Upper lobe of left lung (tissue), 6 donors: Measurements from ENCODE around the gene RTL10. TPM values are rescaled to one million over a fixed set of nuclear protein-coding genes. Genes with fewer than 3 reads are reported as not detected.
A peak's percentile ranks its signal among the peaks of the same experiment; 100 is the strongest.

Experiments
- ATAC-seq, 2 donors: fragments of 200-7000 bp; cut with Tn5 transposase; one replicate each; pipeline ENCODE4 v1.9.1; 2022; ENCODE audit warnings: mild to moderate bottlenecking in 2 of 2, moderate library complexity in 2 of 2; ENCODE audit not compliant: low FRiP score in 2 of 2
- DNase-seq, 2 donors: peaks; one replicate each; pipeline ENCODE4 v3.0.0-alpha.2; 2019 to 2020
- H3K27ac ChIP-seq, 4 donors: fragments of 200-600 bp; sonication (generic); one replicate each; pipeline ENCODE4 v1.5.1; 2016 to 2019
- H3K27me3 ChIP-seq, 4 donors: fragments of 200-600 bp; sonication (generic); one replicate each; pipeline ENCODE4 v1.5.1; 2017 to 2019
- H3K36me3 ChIP-seq, 4 donors: fragments of 200-600 bp; sonication (generic); one replicate each; pipeline ENCODE4 v1.5.1; 2016 to 2019
- H3K4me1 ChIP-seq, 4 donors: fragments of 200-600 bp; sonication (generic); one replicate each; pipeline ENCODE4 v1.5.1; 2018 to 2019
- H3K4me3 ChIP-seq, 4 donors: fragments of 200-600 bp; sonication (generic); one replicate each; pipeline ENCODE4 v1.5.1; 2017 to 2019; ENCODE audit warnings: mild to moderate bottlenecking in 2 of 4, moderate library complexity in 1 of 4
- H3K9me3 ChIP-seq, 4 donors: fragments of 200-600 bp; sonication (generic); one replicate each; pipeline ENCODE4 v1.5.1; 2018 to 2019
- EP300 ChIP-seq, 4 donors: sonication (generic); formaldehyde crosslinking; IDR thresholded peaks; one replicate each; pipeline ENCODE4 v1.5.1; 2017; ENCODE audit warnings: antibody characterized with exemption in 4 of 4, control low read depth in 2 of 4
- POLR2A ChIP-seq, 4 donors: fragments of 450-650 bp; IDR thresholded peaks; one replicate each; pipeline ENCODE4 v1.5.1; 2016 to 2017; ENCODE audit warnings: antibody characterized with exemption in 4 of 4, mild to moderate bottlenecking in 2 of 4
- POLR2AphosphoS5 ChIP-seq, 2 donors: sonication (generic); formaldehyde crosslinking; IDR thresholded peaks; one replicate each; pipeline ENCODE4 v1.5.1; 2017; ENCODE audit warnings: antibody characterized with exemption in 2 of 2
- WGBS, 2 donors: methylation state at CpG; one replicate each; pipeline ENCODE4 v1.1.5; 2017 to 2018; 5-methylcytosine and 5-hydroxymethylcytosine counted together
- total RNA-seq, 6 donors: library from RNA; depleted of rRNA in 4 of 6; stranded (reverse); fragments of >200 nt in 4 of 6; gene quantifications; one replicate each; pipeline versions ENCODE4 v1.1.0 to v1.2.1, GENCODE V29; 2016 to 2021
- TF ChIP-seq, protein P1 (sequence below), 6 experiments: fragments of 450-650 bp in 4 of 6; fragments of 200-600 bp in 2 of 6; sonication (generic) in 2 of 6; IDR thresholded peaks; one replicate each; pipeline ENCODE4 v1.5.1; 2016 to 2019; ENCODE audit warnings: antibody characterized with exemption in 6 of 6
- donor health status: DM: no; HTN: no; CAD: no; lungs with moderate emphysema.
- donor health status: DM: no; HTN: yes; CAD: no; lungs with severe emphysema.

Gene RTL10
- total RNA-seq, 6 donors from 2014 or later: 16.4 to 27.4 (median 24.1) TPM

DNA sequence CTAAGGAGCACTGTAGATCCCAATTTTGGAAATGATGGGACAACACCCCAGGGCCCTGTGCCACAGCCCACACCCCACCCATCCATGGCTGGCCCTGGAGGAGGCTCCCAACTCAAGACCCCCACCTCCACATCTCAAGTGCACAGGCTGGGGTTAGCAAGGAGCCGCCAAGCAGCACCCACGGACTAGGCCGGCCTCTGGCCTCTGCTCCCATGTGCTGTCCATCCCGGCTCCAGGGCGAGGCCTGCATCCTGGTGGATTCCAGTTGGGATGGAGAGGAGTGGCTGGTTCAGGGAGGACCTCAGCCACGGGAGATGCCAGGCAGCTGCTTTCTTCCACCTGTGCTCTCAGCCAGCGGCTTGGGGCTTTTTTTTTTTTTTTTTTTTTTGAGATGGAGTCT is 43.5 kb upstream of the RTL10 start:
- WGBS, 2 donors: 81 to 96% methylated on average over 3 to 7 of the region's 7 CpGs
- Histone ChIP-seq H3K4me3 (no peak overlapping the region), H3K27me3 (no peaks in the 10 kb centered on the region), H3K9me3 (no peaks in the 10 kb centered on the region), H3K4me1 (no peaks in the 10 kb centered on the region), H3K27ac (no peak overlapping the region), H3K36me3 (peaks cover 0 to 71% (median 27%) of the 10 kb centered on the region in 4 donors)
- no peak for ATAC-seq
- TF ChIP-seq EP300 (IDR thresholded peaks at IDR 0.05): no peak
- TF ChIP-seq POLR2A (IDR thresholded peaks at IDR 0.05): no peak
- DNase-seq: peak in 1 of 2 donors; percentile 40

DNA sequence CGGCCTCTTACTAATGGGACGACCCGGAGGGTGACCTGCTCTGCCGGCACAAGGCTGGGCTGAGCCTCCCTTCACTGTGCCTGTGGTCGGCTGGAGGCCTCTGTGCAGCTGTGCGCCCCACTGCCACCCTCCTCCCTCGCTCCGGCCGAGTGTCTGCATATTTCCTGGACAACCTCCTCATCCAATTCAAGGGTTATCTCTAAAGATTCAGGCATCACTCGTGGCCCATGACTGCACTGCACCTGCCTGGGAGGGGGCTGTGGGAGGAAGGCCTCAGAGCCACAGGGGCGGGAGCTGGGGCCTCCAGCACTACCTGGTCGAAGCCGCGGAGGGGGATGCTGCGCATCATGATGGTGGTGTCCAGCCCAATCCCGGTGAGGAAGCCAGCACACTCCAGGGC is 43.1 kb upstream of the RTL10 start:
- H3K27ac ChIP-seq: no peak overlapping the region
- no peak for TF ChIP-seq POLR2AphosphoS5 (IDR thresholded peaks at IDR 0.05)
- no peak for TF ChIP-seq POLR2A (IDR thresholded peaks at IDR 0.05)
- TF ChIP-seq, protein P1, sequence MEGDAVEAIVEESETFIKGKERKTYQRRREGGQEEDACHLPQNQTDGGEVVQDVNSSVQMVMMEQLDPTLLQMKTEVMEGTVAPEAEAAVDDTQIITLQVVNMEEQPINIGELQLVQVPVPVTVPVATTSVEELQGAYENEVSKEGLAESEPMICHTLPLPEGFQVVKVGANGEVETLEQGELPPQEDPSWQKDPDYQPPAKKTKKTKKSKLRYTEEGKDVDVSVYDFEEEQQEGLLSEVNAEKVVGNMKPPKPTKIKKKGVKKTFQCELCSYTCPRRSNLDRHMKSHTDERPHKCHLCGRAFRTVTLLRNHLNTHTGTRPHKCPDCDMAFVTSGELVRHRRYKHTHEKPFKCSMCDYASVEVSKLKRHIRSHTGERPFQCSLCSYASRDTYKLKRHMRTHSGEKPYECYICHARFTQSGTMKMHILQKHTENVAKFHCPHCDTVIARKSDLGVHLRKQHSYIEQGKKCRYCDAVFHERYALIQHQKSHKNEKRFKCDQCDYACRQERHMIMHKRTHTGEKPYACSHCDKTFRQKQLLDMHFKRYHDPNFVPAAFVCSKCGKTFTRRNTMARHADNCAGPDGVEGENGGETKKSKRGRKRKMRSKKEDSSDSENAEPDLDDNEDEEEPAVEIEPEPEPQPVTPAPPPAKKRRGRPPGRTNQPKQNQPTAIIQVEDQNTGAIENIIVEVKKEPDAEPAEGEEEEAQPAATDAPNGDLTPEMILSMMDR (IDR thresholded peaks at IDR 0.05): no peak
- H3K4me1 ChIP-seq: no peaks in the 10 kb centered on the region
- H3K9me3 ChIP-seq: no peaks in the 10 kb centered on the region
- DNase-seq: peak in 1 of 2 donors; percentile 69
- no peak overlapping the region for H3K4me3 ChIP-seq
- no peak for ATAC-seq
- no peaks in the 10 kb centered on the region for H3K27me3 ChIP-seq
- H3K36me3 ChIP-seq: peaks cover 0 to 71% (median 27%) of the 10 kb centered on the region in 4 donors
- 93 to 98% methylated on average over 9 to 15 of the region's 16 CpGs for WGBS, 2 donors

DNA sequence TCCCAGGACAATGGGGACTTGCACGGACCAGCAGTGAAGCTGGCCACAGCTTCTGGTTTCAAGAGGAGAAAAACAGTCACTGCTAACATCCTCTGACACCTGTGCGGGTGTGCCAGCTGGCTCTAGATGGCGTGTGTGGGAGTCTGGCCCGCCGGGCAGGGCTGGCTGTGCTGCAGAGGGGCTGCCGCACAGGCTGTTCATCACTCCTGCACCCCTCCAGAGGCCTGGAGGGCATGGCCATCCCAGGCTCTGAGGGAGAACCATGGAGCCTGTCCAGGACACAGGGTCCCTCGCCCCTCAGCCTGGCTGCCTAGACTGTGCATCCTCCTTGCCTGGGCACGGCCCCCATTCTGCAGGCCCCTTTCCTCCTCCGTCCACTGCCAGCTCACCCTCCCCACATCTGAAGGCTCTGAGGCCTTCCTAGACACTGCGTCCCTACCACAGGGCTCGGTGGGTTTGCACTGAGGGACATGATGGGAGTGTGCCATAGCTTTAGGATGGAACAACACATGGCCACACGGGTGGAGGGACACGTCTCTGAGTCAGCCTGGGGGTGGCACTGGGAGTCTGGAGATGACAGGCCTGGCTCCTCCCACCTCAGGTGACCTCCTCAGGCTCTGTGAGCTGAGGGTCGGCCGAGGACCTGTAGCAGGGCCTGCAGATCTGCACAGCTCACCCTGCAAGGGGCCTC is 42.1 kb upstream of the RTL10 start:
- Histone ChIP-seq H3K27me3 (no peaks in the 10 kb centered on the region), H3K4me3 (no peak overlapping the region), H3K36me3 (peaks cover 0 to 71% (median 31%) of the 10 kb centered on the region in 4 donors), H3K4me1 (peaks cover 0 to 9% (median 8%) of the 10 kb centered on the region in 4 donors), H3K27ac (no peak overlapping the region), H3K9me3 (no peaks in the 10 kb centered on the region)
- no peak for TF ChIP-seq EP300 (IDR thresholded peaks at IDR 0.05)
- TF ChIP-seq, protein P1 (IDR thresholded peaks at IDR 0.05): no peak
- no peak for TF ChIP-seq POLR2A (IDR thresholded peaks at IDR 0.05)
- TF ChIP-seq POLR2AphosphoS5 (IDR thresholded peaks at IDR 0.05): no peak
- ATAC-seq (no peak), DNase-seq (peak in 1 of 2 donors; percentile 65)
- 82 to 90% methylated on average over 5 to 15 of the region's 15 CpGs for WGBS, 2 donors

DNA sequence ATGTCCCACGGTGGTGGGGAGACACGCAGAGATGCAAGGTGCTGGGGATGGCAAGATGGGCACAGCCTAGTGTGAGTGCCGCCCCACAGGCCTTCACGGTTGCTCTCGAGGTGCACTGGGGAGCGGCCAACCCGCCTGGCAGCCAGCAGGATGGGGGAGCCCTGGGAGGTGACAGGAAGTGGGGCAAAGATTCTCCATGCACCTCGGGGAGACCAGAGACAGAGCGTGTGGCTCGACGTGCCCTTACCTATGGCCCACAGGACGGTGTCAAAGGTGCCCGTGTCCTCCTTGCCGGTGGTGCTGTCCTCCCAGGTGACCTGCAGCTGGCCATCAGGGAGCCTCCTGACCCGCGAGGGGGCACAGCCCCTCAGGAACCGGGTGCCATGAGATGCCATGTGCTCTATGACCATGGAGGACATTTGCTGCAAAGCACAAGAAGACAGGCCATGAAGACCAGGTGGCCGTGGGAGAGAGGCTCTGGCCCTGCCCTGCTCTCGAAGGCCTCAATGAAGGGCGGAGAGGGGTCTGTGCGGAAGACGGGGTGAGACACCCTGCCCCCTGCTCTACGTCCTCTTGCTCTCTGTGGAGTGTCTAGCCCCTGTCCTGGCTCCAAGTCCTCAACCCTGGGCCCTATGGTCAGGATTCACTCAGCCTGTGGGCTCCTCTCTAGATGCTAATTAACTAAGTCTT is 40.6 kb upstream of the RTL10 start:
- H3K4me1 ChIP-seq: peaks cover 8 to 18% (median 17%) of the 10 kb centered on the region in 4 donors
- ATAC-seq (no peak), DNase-seq (peak in 1 of 2 donors; percentile 72)
- peaks cover 0 to 59% (median 27%) of the 10 kb centered on the region in 4 donors for H3K36me3 ChIP-seq
- H3K4me3 ChIP-seq: no peak overlapping the region
- H3K9me3 ChIP-seq: no peaks in the 10 kb centered on the region
- no peaks in the 10 kb centered on the region for H3K27me3 ChIP-seq
- 91 to 95% methylated on average over 14 to 23 of the region's 23 CpGs for WGBS, 2 donors
- H3K27ac ChIP-seq: no peak overlapping the region
- no peak for TF ChIP-seq EP300 (IDR thresholded peaks at IDR 0.05)

DNA sequence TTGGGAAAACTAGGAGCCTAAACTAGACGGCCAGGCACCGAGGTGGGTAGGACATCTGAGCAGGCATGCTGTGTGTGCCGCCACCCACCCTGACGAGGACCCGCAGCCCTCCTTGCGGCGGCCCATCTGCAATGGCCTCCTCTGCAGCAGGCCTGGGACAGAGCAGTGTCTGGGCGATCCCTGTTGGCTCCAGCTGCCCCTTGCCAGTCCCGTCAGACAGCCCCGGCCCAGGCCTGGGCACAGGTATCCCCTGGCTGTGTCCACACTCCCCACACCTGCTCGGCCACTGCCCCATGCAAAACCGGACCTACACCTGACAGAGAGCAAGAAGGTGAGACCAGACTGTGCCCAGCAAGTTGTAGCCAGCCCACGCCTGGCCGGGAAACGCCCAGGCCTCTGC is 38.7 kb upstream of the RTL10 start:
- Histone ChIP-seq H3K36me3 (peaks cover 0 to 51% (median 24%) of the 10 kb centered on the region in 4 donors), H3K4me3 (no peak overlapping the region), H3K9me3 (no peaks in the 10 kb centered on the region), H3K27me3 (no peaks in the 10 kb centered on the region), H3K27ac (no peak overlapping the region), H3K4me1 (peaks cover 8 to 18% (median 17%) of the 10 kb centered on the region in 4 donors)
- ATAC-seq (no peak), DNase-seq (peak in 1 of 2 donors; percentile 80)
- no peak for TF ChIP-seq POLR2AphosphoS5 (IDR thresholded peaks at IDR 0.05)
- TF ChIP-seq POLR2A (IDR thresholded peaks at IDR 0.05): no peak
- TF ChIP-seq EP300 (IDR thresholded peaks at IDR 0.05): no peak
- TF ChIP-seq, protein P1 (IDR thresholded peaks at IDR 0.05): no peak
- 90 to 96% methylated on average over 9 to 15 of the region's 15 CpGs for WGBS, 2 donors
